ENCODE measurements around the gene FRMD4A.
"Not testable (repeated sequence)": the region's sequence is repeated elsewhere in the genome, so short reads cannot be mapped to it uniquely, and the experiment has no call there.

GRCh38 chr10:13921131-13921530, 409.6 kb downstream of the FRMD4A start:
- TF ChIP-seq CTCF (IDR thresholded peaks at IDR 0.05; ENCODE audit: borderline replicate concordance, extremely low read depth, low read length, poor library complexity, severe bottlenecking); EZH2 (IDR thresholded peaks at IDR 0.05; ENCODE audit: borderline replicate concordance, low read depth, low read length, severe bottlenecking): not testable (repeated sequence)
